Neural progenitor cell (in vitro differentiated cells): Measurements from ENCODE around the gene BAZ2A.

ENCODE experiments used
- CTCF ChIP-seq: fragments of 200-600 bp; sonication (generic); IDR thresholded peaks from 2 replicates; pipeline ENCODE4 v1.5.1; 2017; ENCODE audit warnings: antibody characterized with exemption, mild to moderate bottlenecking
- EZH2 ChIP-seq: fragments of 200-600 bp; sonication (generic); IDR thresholded peaks from 2 replicates; pipeline ENCODE4 v1.6.1; 2017; ENCODE audit warnings: antibody characterized with exemption, mild to moderate bottlenecking, moderate library complexity
- EZH2phosphoT487 ChIP-seq: fragments of 200-600 bp; sonication (generic); IDR thresholded peaks from 2 replicates; pipeline ENCODE4 v1.6.1; 2017; ENCODE audit warnings: antibody characterized with exemption

GRCh38 chr12:56634242-56634836 lies 4.2 kb upstream of the BAZ2A start:
- no peak for TF ChIP-seq CTCF
- TF ChIP-seq EZH2phosphoT487, result no peak
- TF ChIP-seq EZH2, result no peak
